Left lobe of liver (tissue), 2 donors: ENCODE results near the gene CAPZB. TPM values are rescaled to one million over a fixed set of nuclear protein-coding genes. Genes with fewer than 3 reads are reported as not detected.

Experiments used
- ATAC-seq: fragments of 200-7000 bp; cut with Tn5 transposase; one replicate; pipeline ENCODE4 v1.9.1; 2020; ENCODE audit warnings: mild to moderate bottlenecking, moderate library complexity
- DNase-seq: peaks from one replicate; pipeline ENCODE4 v3.0.0-alpha.2; 2020; ENCODE audit warnings: low spot score
- total RNA-seq: library from RNA; stranded (reverse); gene quantifications from one replicate; pipeline ENCODE4 v1.2.1, GENCODE V29; 2021
- donor health status: DM: no; HTN: no; CAD: no; lungs with moderate emphysema.
- donor health status: DM: no; HTN: yes; CAD: no.

CAPZB gene
- total RNA-seq, 1 donor from 2014 or later, result 91.4 TPM

DNA sequence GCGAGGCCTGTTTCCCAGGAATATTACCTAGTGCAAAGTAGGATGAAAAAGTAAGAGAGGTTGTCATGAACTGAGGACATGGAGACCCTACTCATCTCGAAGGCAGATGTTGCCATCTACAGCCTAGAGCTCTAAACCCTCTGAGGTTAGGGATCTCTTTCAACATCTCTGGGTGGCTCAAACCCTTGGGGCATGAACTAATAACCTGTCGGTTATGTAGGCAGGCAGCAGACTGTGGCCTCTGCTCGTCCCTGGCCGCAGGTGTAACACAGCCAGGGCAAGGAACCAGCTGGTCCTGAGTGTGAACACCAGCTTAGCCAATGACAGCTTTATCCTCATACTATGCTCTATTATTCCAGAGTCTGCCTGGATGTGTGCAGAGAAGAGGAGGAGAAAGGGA is 13.2 kb downstream of the CAPZB start:
- DNase-seq (no peak), ATAC-seq (peak; percentile 70)

GRCh38 chr1:19469004-19469403 is 16.3 kb downstream of the CAPZB start:
- no peak for DNase-seq
- ATAC-seq, result no peak

- ATAC-seq, result peak; percentile 43
- no peak for DNase-seq
These were observed 16.9 kb downstream of the CAPZB start for GRCh38 chr1:19468397-19468956.

DNA sequence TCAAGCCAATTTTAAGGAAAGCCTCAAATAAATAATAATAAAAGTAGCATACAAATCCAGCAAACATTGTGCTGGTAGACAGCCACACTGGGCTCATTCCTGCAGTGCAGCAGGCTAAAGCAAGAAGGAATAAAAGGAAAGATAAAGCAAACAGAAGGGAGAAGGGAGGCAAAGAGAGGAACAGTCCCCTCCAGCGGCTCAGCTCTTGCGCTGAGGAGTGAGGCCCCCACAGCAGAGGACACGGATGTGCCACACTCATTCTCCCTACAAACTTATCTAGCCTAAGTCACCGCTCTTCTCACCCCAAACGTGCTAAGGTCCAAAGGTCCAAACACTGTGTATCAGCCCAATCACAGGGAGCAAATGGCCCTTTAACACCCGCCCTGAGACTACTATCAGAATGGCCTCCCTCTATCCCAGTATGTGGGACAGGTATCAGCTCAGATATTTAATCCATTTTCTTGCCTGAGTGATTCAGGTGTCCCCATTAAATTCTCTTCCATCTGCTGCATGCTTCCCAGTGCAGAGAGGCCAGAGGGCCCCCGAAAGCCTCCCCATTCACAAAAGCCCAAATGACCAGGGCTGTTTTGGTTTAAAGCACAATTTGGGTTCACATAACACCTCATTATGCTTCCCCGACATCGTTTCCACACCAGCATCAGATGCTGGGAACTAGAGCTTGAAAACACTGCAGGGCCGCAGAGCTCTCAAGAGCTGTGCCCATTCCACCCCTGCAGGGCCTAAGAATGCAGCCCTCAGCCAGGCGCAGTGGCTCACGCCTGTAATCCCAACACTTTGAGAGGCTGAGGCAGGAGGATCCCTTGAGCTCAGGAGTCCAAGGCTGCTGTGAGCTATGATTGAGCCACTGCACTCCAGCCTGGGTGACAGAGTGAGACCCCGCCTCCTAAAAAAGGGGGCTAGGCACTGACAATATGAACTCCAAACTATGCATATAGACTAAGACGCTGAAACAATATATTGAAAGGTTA is 17.8 kb downstream of the CAPZB start:
- DNase-seq, result no peak
- ATAC-seq, result peak; percentile 51

DNA sequence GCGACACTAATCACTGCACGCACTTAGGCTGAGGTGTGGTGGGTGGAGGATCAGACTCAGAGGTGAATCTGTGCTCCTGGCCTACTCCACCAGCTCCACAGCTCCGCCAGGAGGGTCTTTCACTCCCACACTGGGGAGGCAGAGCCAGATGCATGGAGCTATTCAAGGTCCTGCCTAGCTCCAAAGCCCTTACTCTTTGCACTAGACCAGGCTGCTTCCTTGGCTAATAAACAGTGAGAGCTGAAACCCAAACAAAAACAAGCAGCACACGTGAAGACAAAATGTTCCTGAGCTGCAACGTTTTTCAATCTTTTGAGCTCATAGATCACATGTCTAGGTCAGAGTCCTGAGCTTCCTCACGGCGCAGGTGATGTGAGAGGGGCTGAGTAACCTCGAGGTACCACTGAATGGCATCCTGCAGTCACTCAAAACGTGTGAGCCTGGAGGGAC is 19.2 kb downstream of the CAPZB start:
- DNase-seq (no peak), ATAC-seq (peak; percentile 71)

DNA sequence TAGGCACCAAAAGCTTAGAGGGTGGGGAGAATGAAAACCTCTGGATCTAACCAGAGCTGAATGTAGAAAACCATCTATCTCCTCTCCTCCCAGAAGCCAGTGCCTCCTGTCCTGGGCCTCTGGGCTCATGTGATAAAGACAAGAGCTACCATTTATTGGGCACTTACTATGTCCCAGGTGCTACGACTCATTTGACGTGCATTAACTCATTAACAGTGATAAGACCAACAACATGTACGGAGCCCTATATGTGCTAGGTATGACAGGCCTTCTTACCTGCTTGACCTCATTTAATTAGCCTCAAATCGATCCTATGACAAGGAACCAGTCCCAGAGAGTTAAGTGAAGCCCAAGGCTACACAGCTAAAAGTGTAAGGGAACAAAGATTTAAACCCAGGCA is 19.7 kb downstream of the CAPZB start:
- no peak for DNase-seq
- no peak for ATAC-seq

DNA sequence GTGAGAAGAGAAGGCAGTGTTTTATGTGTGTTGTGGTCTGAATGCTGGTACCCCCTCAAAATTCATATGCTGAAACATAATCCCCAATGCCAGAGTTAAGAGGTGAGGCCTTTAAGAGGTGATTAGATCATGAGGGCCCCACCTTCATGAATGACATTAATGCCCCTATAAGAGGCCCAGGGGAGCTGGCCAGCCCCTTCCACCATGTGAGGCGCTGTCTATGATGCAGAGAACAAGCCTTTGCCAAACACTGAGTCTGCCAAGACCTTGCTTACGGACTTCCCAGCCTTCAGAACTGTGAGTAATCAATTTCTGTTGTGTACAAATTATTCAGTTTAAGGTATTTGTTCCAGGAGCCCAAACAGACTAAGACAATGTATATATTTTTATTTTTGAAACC is 20.2 kb downstream of the CAPZB start:
- ATAC-seq (peak; percentile 35), DNase-seq (no peak)

DNA sequence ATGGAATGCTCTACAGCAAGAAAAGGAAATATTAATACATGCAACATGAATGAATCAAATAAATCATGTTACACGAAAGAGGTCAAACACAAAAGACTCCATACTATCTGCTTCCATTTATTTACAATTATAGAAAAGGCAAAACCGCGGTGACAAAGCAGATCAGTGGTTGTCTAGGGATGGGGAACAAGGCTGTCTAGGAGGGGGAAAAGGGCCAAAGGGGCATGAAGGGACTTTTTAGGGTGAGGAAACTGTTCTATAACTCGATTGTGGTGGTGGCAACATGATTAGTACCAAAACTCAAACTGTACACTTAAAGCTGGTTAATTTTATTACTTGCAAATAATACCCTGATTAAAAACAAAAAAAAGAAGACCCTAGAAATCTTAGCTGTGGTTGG is 20.6 kb downstream of the CAPZB start:
- no peak for DNase-seq
- no peak for ATAC-seq

- DNase-seq (no peak), ATAC-seq (no peak)
These were observed 21.9 kb downstream of the CAPZB start for GRCh38 chr1:19463504-19463803.

- ATAC-seq, result no peak
- no peak for DNase-seq
These were observed 22.4 kb downstream of the CAPZB start for GRCh38 chr1:19462781-19463503.

GRCh38 chr1:19461220-19461554 is 24.2 kb downstream of the CAPZB start:
- peak; percentile 28 for ATAC-seq
- DNase-seq, result no peak

DNA sequence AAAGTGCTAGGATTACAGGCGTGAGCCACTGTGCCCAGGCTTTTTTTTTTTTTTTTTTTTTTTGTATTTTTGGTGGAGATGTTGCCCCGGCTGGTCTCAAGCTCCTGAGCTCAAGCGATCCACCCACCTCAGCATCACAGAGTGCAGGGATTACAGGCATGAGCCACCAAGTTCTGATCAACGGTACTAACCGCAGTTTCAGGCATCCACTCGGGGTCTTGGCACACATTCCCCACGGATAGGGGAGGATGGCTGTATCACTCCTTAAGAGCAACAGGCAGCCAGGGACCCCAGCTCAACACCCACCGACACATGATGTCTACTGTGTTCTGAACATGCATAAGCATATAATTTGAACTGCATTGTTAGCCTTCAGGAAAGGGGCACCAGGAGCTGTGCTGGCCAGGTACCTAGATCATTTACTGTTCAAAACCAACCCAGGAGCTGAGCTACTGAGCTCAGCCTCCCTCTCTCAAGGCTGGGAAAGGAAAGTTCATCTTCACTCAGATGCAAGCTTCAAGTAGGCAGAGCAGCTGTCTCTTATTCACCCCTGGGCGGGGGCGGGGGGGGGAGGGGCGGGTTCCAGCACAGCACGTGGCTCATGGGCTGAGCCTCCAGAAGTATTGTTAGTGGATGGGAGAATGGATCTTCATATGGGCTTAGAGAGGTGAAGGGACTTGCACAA is 24.7 kb downstream of the CAPZB start:
- ATAC-seq (no peak), DNase-seq (no peak)

DNA sequence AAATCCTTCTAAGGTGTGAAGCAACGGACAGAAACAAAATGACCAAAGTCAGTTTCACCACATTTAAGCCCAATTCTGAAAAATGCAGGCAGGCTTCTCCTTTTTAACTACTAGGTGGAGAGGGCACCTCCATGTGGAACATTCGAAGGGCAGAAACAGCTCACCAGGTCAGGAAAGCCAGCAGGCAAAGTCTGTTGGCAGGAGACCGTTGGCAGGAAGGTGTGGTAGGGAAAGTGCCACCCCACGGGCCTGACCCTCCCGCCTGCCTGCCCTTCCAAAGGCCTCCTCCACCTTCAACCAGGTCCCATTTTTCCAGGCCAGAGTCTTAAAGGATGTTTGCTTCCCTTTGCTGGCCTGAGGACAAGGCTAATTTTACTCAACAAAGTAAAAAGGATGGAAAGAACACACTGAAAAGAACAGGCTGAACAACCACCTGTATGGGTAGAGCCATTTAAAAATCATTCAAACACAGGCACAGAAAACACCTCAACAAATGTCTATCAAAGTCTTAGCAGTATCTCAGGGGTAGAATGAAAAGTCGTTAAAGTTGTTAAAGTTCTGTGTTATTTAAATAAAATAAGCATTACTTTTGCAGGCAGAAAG is 26.4 kb downstream of the CAPZB start:
- peak; percentile 97 for ATAC-seq
- DNase-seq, result peak; percentile 84

DNA sequence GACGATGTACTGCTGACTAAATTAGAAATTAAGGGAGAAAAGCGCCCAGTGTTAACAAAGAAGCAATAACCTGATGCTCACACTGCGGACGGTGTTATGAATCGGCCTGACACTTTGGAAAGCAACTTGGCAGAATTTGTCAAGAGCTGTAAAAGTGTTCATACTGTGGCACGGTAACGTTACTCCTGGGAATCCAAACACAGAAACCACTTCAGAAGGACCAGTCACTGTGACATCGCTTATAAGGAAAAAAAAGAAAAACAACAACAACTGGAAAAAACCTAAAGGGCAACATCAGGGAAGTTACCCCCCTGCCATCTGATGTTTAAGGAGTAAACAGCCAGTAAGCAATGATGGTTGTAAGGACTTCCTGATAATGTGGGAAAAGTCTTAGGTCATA is 27.7 kb downstream of the CAPZB start:
- DNase-seq (no peak), ATAC-seq (no peak)

DNA sequence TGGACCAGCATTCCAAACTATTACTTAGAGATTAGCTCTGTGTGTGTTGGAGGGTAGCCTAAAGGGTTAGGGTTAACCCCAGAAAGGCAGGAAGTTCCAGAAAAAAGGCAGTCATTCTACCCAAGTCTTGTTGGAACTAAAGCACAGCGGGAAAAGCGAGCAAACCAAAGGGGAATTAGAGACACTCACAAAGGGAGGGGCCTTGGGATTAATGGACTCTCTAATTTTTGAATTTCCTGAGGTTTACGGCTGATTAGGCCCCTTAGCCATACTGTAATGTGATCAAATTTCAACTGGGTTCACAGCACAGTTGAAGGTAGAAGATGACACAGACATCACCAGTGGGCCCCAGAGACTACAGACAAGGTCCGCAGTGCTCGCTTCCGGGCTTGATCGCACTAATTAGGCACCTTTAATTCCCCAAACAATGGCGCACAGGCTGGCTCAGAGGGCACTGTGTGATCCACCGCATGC is 28.3 kb downstream of the CAPZB start:
- DNase-seq (no peak), ATAC-seq (no peak)

- DNase-seq (no peak), ATAC-seq (no peak)
These were observed 30.0 kb downstream of the CAPZB start for GRCh38 chr1:19455353-19455752.

GRCh38 chr1:19454265-19455146 is 30.8 kb downstream of the CAPZB start:
- no peak for DNase-seq
- no peak for ATAC-seq

GRCh38 chr1:19453741-19454201 is 31.6 kb downstream of the CAPZB start:
- ATAC-seq (no peak), DNase-seq (no peak)

- ATAC-seq (peak; percentile 63), DNase-seq (no peak)
These were observed 33.1 kb downstream of the CAPZB start for GRCh38 chr1:19452221-19452663.
